ENCODE results near the gene HAPLN1.

- TF ChIP-seq CTCF (IDR thresholded peaks at IDR 0.05) (no peak), POLR2A (IDR thresholded peaks at IDR 0.05) (no peak)
Measured at GRCh38 chr5:83687124-83687619, 33.5 kb downstream of the HAPLN1 start.
